K562 (cell line): ENCODE measurements around the gene LUM. TPM values are rescaled to one million over a fixed set of nuclear protein-coding genes. Genes with fewer than 3 reads are reported as not detected.

Experiments used
- ATAC-seq: fragments of 200-7000 bp; cut with Tn5 transposase; 3 replicates; pipeline ENCODE4 v1.9.1; 2020; ENCODE audit warnings: moderate library complexity
- BruUV-seq: library from RNA; stranded (reverse); fragments of 400-500 nt; replicated peaks from 2 replicates; lab custom pipeline; 2021; lab: Mats Ljungman, UMichigan
- CTCF ChIA-PET: fragments of 300-600 bp; formaldehyde crosslinking; extraction: SDS; loops from one replicate; lab custom pipeline; 2021; ENCODE audit warnings: low intra/inter-chr PET ratio; lab: Yijun Ruan, JAX
- POLR2A ChIA-PET: fragments of 300-600, 350-650 bp; sonication (Branson Sonifier 250); formaldehyde crosslinking; extraction: SDS; loops from one replicate; lab custom pipeline; 2021; ENCODE audit warnings: antibody characterized with exemption, inconsistent platforms; lab: Yijun Ruan, JAX
- DNase-seq, 4 experiments: peaks; one replicate each; pipeline versions ENCODE4 v3.0.0 to v3.0.0-alpha.2; 2011 to 2018; ENCODE audit warnings: low spot score in 3 of 4, mixed read lengths in 3 of 4; ENCODE audit errors: extremely low read depth in 1 of 4
- FAIRE-seq: peaks from 2 replicates; lab custom pipeline; 2011; peaks lifted over from hg19 to GRCh38; lab: Jason Lieb, UNC
- H2AFZ ChIP-seq: 2 replicates; pipeline ENCODE4 v1.6.0; 2011; ENCODE audit warnings: low read depth, low read length, control low read depth, inconsistent platforms
- H3K27ac ChIP-seq: fragments of 200-600 bp; 3 replicates; pipeline ENCODE4 v1.8.0; 2011; ENCODE audit warnings: low read depth, mild to moderate bottlenecking, control low read depth, inconsistent platforms, low read length, moderate library complexity, mixed read lengths; ENCODE audit errors: extremely low read depth
- H3K27me3 ChIP-seq, 2 experiments: fragments of 300-600 bp in 1 of 2; 2 replicates in 1 of 2; 3 replicates in 1 of 2; pipeline versions ENCODE4 v1.6.0 to v1.8.0; 2011; ENCODE audit warnings: inconsistent platforms in 2 of 2, low read length in 2 of 2, mild to moderate bottlenecking in 1 of 2, mixed read lengths in 1 of 2, moderate library complexity in 1 of 2; ENCODE audit not compliant: control insufficient read depth in 2 of 2, insufficient read depth in 2 of 2
- H3K36me3 ChIP-seq: fragments of 300-600 bp; 3 replicates; pipeline ENCODE4 v1.8.0; 2011; ENCODE audit warnings: mild to moderate bottlenecking, low read length, inconsistent platforms; ENCODE audit not compliant: control insufficient read depth, insufficient read depth
- H3K4me1 ChIP-seq, 2 experiments: fragments of 200-600 bp in 1 of 2; replicated peaks in 1 of 2; 2 replicates in 1 of 2; 3 replicates in 1 of 2; pipeline versions ENCODE4 v1.5.1 to v1.8.0; 2011; ENCODE audit warnings: inconsistent platforms in 2 of 2, low read length in 2 of 2, mild to moderate bottlenecking in 1 of 2, mixed read lengths in 1 of 2, moderate library complexity in 1 of 2; ENCODE audit not compliant: control insufficient read depth in 2 of 2, insufficient read depth in 2 of 2
- H3K4me2 ChIP-seq: 2 replicates; pipeline ENCODE4 v1.6.1; 2011; ENCODE audit warnings: low read length, control low read depth, inconsistent platforms, mixed read lengths; ENCODE audit not compliant: insufficient read depth
- H3K4me3 ChIP-seq: fragments of 200-600 bp; sonication (generic), shearing (Covaris generic); 2 replicates; pipeline ENCODE4 v1.5.1; 2016; ENCODE audit warnings: control low read depth, inconsistent platforms
- H3K79me2 ChIP-seq: fragments of 200-600 bp; 3 replicates; pipeline ENCODE4 v1.8.0; 2011; ENCODE audit warnings: low read length, inconsistent platforms; ENCODE audit not compliant: control insufficient read depth, insufficient read depth
- H3K9ac ChIP-seq, 2 experiments: 2 replicates each; pipeline versions ENCODE4 v1.6.0 to v1.6.1; 2011; ENCODE audit warnings: low read depth in 2 of 2, low read length in 2 of 2, control low read depth in 1 of 2, inconsistent platforms in 1 of 2, mild to moderate bottlenecking in 1 of 2, mixed read lengths in 1 of 2; ENCODE audit not compliant: insufficient read depth in 1 of 2
- H3K9me1 ChIP-seq: one replicate; pipeline ENCODE4 v1.6.0; 2011; ENCODE audit warnings: inconsistent platforms, mild to moderate bottlenecking, low read length, moderate library complexity; ENCODE audit not compliant: control insufficient read depth, insufficient read depth
- H3K9me3 ChIP-seq: replicated peaks from 2 replicates; pipeline ENCODE4 v1.5.1; 2011; ENCODE audit warnings: low read depth, low read length, inconsistent platforms; ENCODE audit not compliant: control insufficient read depth, insufficient read depth
- H4K20me1 ChIP-seq: replicated peaks from 2 replicates; pipeline ENCODE4 v1.6.1; 2011; ENCODE audit warnings: low read length, inconsistent platforms, mixed read lengths; ENCODE audit not compliant: control insufficient read depth, insufficient read depth
- BRD4 ChIP-seq: fragments of 200-600 bp; sonication (generic); IDR thresholded peaks from 2 replicates; pipeline ENCODE4 v1.6.1; 2017; ENCODE audit warnings: inconsistent platforms
- HNRNPK ChIP-seq: fragments of 200-400 bp; formaldehyde crosslinking; IDR thresholded peaks from one replicate; pipeline ENCODE4 v1.6.1; 2018; ENCODE audit warnings: mild to moderate bottlenecking, low read depth, low read length; ENCODE audit not compliant: poor library complexity, severe bottlenecking
- KAT8 ChIP-seq: fragments of 450-650 bp; IDR thresholded peaks from 2 replicates; pipeline ENCODE4 v1.6.1; 2016; ENCODE audit warnings: low read depth, mild to moderate bottlenecking
- NR2C1 ChIP-seq, 2 experiments: fragments of 450-650 bp; IDR thresholded peaks; 2 replicates each; pipeline ENCODE4 v1.6.1; 2017; ENCODE audit warnings: mild to moderate bottlenecking in 2 of 2, antibody characterized with exemption in 1 of 2, inconsistent platforms in 1 of 2, missing compliant biosample characterization in 1 of 2, missing genetic modification characterization in 1 of 2
- NR3C1 ChIP-seq: sonication (generic); formaldehyde crosslinking; IDR thresholded peaks from 2 replicates; pipeline ENCODE4 v1.8.1; 2022; ENCODE audit warnings: missing genetic modification reagents
- SIRT6 ChIP-seq: IDR thresholded peaks from one replicate; pipeline ENCODE4 v1.6.1; 2012; ENCODE audit warnings: low read depth, mild to moderate bottlenecking, control low read depth, inconsistent platforms, low read length, moderate library complexity
- SNRNP70 ChIP-seq: fragments of 200-400 bp; formaldehyde crosslinking; optimal IDR thresholded peaks from 2 replicates; pipeline ENCODE3; 2017; ENCODE audit warnings: low read depth, low read length
- TEAD1 ChIP-seq, 2 experiments: fragments of 450-650 bp in 1 of 2; sonication (generic) in 1 of 2; formaldehyde crosslinking; IDR thresholded peaks; 2 replicates each; pipeline versions ENCODE4 v1.4.0 to v1.8.0; 2020 to 2022; ENCODE audit warnings: mild to moderate bottlenecking in 2 of 2, missing genetic modification reagents in 1 of 2
- ZNF212 ChIP-seq: fragments of 450-650 bp; formaldehyde crosslinking; IDR thresholded peaks from 2 replicates; pipeline ENCODE4 v1.4.0; 2020; ENCODE audit warnings: mild to moderate bottlenecking
- ZNF408 ChIP-seq: fragments of 250-450 bp; sonication (Bioruptor Pico); IDR thresholded peaks from 2 replicates; pipeline ENCODE4 v1.4.0; 2020; ENCODE audit warnings: low read depth, mild to moderate bottlenecking, moderate library complexity
- ZNF780A ChIP-seq: fragments of 250-450 bp; sonication (Bioruptor Pico); IDR thresholded peaks from 2 replicates; pipeline ENCODE4 v1.5.0; 2021; ENCODE audit warnings: mild to moderate bottlenecking
- WGBS: fragments of 100-300 bp; shearing (Covaris generic); methylation state at CpG from one replicate; pipeline ENCODE4 v1.1.6; 2016; ENCODE audit warnings: low coverage, mixed read lengths; ENCODE audit not compliant: insufficient coverage; ENCODE audit errors: missing lambda C conversion rate; 5-methylcytosine and 5-hydroxymethylcytosine counted together
- in situ Hi-C: fragments of 300-500 bp; cut with MboI; formaldehyde crosslinking; loops from 4 replicates; pipeline ENCODE4 v1.15.0; 2018; ENCODE audit warnings: inconsistent platforms, mixed read lengths
- intact Hi-C: fragments of 100-400 bp; cut with micrococcal nuclease; formaldehyde crosslinking; loops from 2 replicates; pipeline ENCODE4 v1.14.2; 2022
- polyA plus RNA-seq, 8 experiments: library from polyadenylated mRNA; depleted of rRNA in 4 of 8; stranded (reverse) in 5 of 8; unstranded in 3 of 8; fragments of >200 nt; fragmentation: Nextera tagmentation in 2 of 8; fragmentation: Illumina TruSeq in 1 of 8; extraction: Ambion mirVana in 2 of 8; extraction: Trizol in 1 of 8; gene quantifications; 2 replicates each; pipeline versions ENCODE4 v1.2.1 to v1.2.3, GENCODE V29; 2011 to 2014; ENCODE audit warnings: inconsistent platforms in 1 of 8, missing spikeins in 1 of 8
- total RNA-seq, 7 experiments: library from RNA; depleted of rRNA in 6 of 7; stranded (reverse); fragments of >200 nt in 6 of 7; fragmentation: Illumina TruSeq in 2 of 7; extraction: Trizol in 2 of 7; gene quantifications; 2 replicates each; pipeline versions ENCODE4 v1.2.1 to v1.2.3, GENCODE V29; 2011 to 2021; ENCODE audit warnings: low replicate concordance in 1 of 7

The LUM gene
- total and polyA plus RNA-seq, 9 of the 15 experiments (the other 6 are each of a cell fraction or from before 2014, with no cell fraction given) = 0.40 TPM; not detected in 8

- Histone ChIP-seq H3K4me2 (no peak within 1 kb of the TSS), H3K4me3 (no peak within 1 kb of the TSS), H3K27ac (no peak within 1 kb of the TSS), H3K9me3 (0 out of 2 replicates have a peak, but pooled peaks cover 2% of the 10 kb centered on the region), H3K9me1 (no peaks in the 10 kb centered on the region), H4K20me1 (no peaks in the 10 kb centered on the region), H3K4me1 (no peaks in the 10 kb centered on the region)
- no peak for ATAC-seq
- POLR2A ChIA-PET = no interaction called here
- under 1% methylated on average over 9 of the region's 9 CpGs for WGBS
- in situ Hi-C loops = no loop called here
- TF ChIP-seq NR3C1 (CRISPR knock-in tag) (no peak), HNRNPK (no peak), ZNF212 (CRISPR knock-in tag) (no peak), SNRNP70 (no peak), BRD4 (no peak), SIRT6 (no peak), NR2C1 (IDR thresholded peaks at IDR 0.05) (no peak), NR2C1 (tag; IDR thresholded peaks at IDR 0.05) (no peak), ZNF780A (CRISPR knock-in tag) (no peak), TEAD1 (CRISPR knock-in tag; IDR thresholded peaks at IDR 0.05) (no peak), ZNF408 (no peak), KAT8 (no peak)
- TF ChIP-seq, all 486 proteins: peak for 0
- intact Hi-C loops = no loop called here
- BruUV-seq = no TSS peak
- Histone ChIP-seq H3K9ac (no peak within 1 kb of the TSS), H3K79me2 (no peaks in the 10 kb centered on the region), H3K27me3 (no peaks in the 10 kb centered on the region), H2AFZ (no peak within 1 kb of the TSS), H3K36me3 (no peaks in the 10 kb centered on the region)
- FAIRE-seq (no peak), DNase-seq (no peak)
- CTCF ChIA-PET = no interaction called here
These were observed 53.7 kb downstream of the LUM start, which contains the start of gene KERA for GRCh38 chr12:91057368-91058165. TSS of gene KERA (minus strand) at chr12:91058024. CDS start at chr12:91056281, 1,743 bp downstream.
